Activated T-helper 1 cell treated with Interleukin-2 at 50 U/mL for 16 hours (primary cell): ENCODE measurements around the gene KCNK5.

ENCODE experiments used
- DNase-seq: peaks from one replicate; pipeline ENCODE4 v3.0.0-alpha.2; 2020; ENCODE audit warnings: low read depth

Gene KCNK5

GRCh38 chr6:39228992-39229767 is at the start of gene KCNK5:
Gene KCNK5, minus strand, starts transcription at chr6:39229475. Its CDS starts 364 bp downstream, at chr6:39229111.
- peak; percentile 42 for DNase-seq

GRCh38 chr6:39276379-39276995 is 47.2 kb upstream of the KCNK5 start:
- no peak for DNase-seq

GRCh38 chr6:39274903-39275302 is 45.6 kb upstream of the KCNK5 start:
- DNase-seq, result no peak

- DNase-seq, result no peak
Observed at GRCh38 chr6:39274471-39274870, 45.2 kb upstream of the KCNK5 start.

GRCh38 chr6:39273406-39273821 is 44.1 kb upstream of the KCNK5 start:
- no peak for DNase-seq

- no peak for DNase-seq
Observed at GRCh38 chr6:39269961-39270360, 40.7 kb upstream of the KCNK5 start.

- no peak for DNase-seq
Observed at GRCh38 chr6:39268721-39269120, 39.4 kb upstream of the KCNK5 start.

GRCh38 chr6:39268171-39268570 is 38.9 kb upstream of the KCNK5 start:
- DNase-seq, result no peak

GRCh38 chr6:39266782-39267355 is 37.6 kb upstream of the KCNK5 start:
- DNase-seq, result no peak

GRCh38 chr6:39266375-39266774 is 37.1 kb upstream of the KCNK5 start:
- no peak for DNase-seq

- DNase-seq, result no peak
Observed at GRCh38 chr6:39263303-39264037, 34.2 kb upstream of the KCNK5 start.

- DNase-seq, result no peak
Observed at GRCh38 chr6:39261751-39262150, 32.5 kb upstream of the KCNK5 start.

GRCh38 chr6:39260953-39261352 is 31.7 kb upstream of the KCNK5 start:
- no peak for DNase-seq

GRCh38 chr6:39260456-39260855 is 31.2 kb upstream of the KCNK5 start:
- no peak for DNase-seq

GRCh38 chr6:39256294-39256940 is 27.1 kb upstream of the KCNK5 start:
- no peak for DNase-seq

GRCh38 chr6:39254999-39255535 is 25.8 kb upstream of the KCNK5 start:
- DNase-seq, result no peak

- no peak for DNase-seq
Observed at GRCh38 chr6:39251406-39251805, 22.1 kb upstream of the KCNK5 start.

- DNase-seq, result no peak
Observed at GRCh38 chr6:39250507-39250906, 21.2 kb upstream of the KCNK5 start.

- DNase-seq, result no peak
Observed at GRCh38 chr6:39249278-39249677, 20.0 kb upstream of the KCNK5 start.

- no peak for DNase-seq
Observed at GRCh38 chr6:39247667-39248194, 18.5 kb upstream of the KCNK5 start.

GRCh38 chr6:39243809-39244208 is 14.5 kb upstream of the KCNK5 start:
- DNase-seq, result no peak
